ENCODE results near the gene GLDC. TPM values are rescaled to one million over a fixed set of nuclear protein-coding genes. Genes with fewer than 3 reads are reported as not detected.
"Not testable (repeated sequence)": the region's sequence is repeated elsewhere in the genome, so short reads cannot be mapped to it uniquely, and the experiment has no call there.

The GLDC gene
- polyA plus RNA-seq, 3 donors = 21.4 to 24.1 (median 22.2) TPM

DNA sequence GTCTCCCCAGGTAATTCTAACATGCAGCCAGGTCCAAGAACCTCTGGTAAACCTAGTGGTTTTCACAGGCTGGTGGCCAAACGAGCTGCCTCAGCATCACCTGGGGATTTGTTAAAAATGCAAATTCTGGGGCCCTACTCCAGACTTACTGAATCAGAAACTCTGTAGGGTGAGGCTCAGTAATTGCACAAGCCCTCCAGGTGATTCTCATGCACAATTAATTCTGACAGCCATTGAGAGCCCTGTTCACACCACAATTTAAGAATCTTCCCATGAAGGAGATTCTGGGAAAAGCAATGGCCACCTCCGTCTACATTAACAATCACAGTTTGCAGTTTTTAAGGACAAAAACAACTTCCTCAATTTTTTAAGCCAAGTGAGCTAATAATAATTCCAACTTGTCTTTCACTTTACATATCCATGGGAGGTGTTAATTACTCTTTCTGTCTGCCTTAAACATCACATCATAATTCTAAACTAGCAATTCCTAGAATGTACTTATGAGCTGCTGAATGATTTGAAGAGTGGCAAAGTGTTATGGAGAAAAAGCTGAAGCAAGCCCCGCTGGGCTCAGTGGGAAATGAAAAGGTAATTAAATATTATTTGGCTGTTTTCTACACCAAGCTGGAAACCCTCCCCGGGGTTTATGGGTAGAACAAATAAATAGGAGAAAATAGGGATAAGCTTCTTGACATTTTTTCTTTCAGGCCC is 70.0 kb downstream of the GLDC start:
- DNase-seq (ENCODE audit: low read depth in 3 of 3, low spot score in 2 of 3) = no peak

DNA sequence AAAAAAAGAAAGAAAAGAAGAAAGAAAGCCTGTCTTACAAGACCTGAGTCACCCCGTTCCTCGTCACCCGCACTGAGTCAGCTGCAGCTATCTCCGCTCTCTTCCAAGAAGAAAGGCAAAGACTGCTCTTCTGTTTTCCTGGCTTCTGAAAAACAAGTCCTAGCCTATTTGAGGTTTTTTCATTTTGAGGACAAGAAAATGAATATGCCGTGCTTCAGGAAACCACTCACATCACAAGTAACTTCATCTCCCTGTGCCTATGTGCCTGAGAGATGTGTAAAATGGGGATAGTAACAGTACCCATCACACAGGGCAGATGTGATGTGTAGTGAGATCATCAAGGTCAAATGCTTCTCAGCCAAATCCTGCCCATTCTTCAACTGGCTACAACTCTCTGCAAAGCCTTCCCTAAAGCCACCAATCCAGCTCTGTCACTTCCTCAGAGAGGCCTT is 78.4 kb downstream of the GLDC start:
- DNase-seq (ENCODE audit: low read depth in 3 of 3, low spot score in 2 of 3) = no peak

DNA sequence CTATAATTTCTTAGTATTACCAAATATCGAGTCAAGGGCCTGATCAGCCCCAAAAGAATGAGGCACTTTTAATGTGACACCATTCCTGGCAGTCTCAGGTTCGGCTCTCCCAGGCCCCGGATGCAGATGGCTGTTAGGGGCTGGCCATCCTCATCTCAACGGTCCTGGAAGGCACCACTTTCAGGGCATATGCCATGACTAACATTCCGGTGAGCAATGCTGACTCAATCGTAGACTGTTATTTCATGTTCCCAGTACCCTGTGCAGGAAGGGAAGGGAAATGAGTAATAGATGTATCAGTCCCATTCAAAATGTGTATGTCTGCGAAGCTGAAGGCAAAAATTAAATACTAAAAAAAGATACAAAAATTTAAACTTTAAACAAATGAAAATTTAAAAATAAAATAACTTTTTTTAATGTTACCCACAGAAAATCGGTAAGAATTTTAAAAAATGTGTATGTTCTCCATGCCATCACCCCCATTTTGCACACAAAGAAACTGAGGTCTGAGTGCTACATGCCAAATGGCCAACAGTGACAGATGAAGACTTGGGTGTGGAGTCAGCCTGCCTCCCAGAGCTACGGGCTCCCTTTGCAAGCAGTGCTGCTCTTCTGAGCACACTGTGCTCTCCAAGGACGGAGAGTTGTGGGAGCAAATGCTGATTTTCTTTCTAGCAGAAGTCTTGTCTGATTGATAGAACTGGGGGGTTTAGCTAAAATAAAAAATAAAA is 79.0 kb downstream of the GLDC start:
- no peak for DNase-seq (ENCODE audit: low read depth in 3 of 3, low spot score in 2 of 3)

DNA sequence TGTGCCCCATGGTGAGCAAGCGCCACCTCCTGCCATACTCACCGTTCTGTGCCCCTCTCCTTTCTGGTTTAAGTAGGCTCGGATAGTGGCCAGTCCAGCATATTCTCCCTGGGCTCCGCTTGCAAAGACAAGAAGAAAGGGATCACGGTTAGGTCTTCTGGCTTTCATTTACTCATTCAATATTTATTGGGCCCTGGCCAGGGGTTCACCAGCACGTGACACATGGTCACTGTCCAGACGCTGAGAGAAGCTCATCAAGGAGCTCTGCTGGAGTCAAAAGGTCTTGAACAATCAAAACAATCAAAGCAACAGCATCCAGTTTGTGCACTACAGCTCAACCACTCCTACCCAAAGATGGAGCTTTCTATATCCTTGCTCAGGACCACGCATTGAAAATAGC is 80.2 kb downstream of the GLDC start:
- DNase-seq (ENCODE audit: low read depth in 3 of 3, low spot score in 2 of 3) = no peak

DNA sequence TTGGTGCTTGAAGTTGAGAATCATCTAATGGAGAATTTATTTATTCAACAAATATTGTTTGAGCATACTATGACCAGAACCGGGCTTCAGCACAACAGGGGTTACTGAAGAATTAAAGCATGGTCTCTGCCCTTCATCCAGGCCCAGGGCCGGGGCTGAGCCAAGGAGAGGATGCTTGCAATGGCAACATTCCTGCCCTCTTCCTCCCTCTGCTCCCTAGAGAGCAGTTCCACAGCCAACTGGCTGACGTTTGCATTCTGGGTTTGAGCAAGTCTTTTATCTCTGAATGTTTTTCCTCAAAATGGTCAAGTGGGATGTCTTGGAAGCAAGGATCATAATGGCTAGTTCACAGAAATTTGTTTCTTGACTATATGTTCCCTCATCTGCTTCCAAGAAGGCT is 80.7 kb downstream of the GLDC start:
- no peak for DNase-seq (ENCODE audit: low read depth in 3 of 3, low spot score in 2 of 3)

DNA sequence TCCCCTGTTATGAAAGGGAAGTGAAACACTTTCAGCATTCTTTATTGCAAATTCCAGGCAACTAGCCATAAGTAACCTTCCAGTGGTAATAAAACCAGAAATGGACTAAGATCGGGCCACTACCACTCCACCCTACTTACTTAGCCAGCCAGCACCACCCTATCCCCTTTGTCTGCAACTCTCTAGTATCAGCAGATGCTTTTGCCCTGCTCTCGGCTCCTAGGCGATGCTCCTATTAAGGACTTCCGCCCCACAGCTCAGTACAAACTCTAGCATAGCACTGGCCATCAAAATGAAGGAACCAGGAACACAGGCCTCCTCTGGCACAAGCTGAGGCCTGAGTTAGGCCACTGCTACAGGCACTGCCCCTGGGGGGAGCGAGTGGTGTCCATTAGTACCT is 81.2 kb downstream of the GLDC start:
- DNase-seq (ENCODE audit: low read depth in 3 of 3, low spot score in 2 of 3) = no peak

DNA sequence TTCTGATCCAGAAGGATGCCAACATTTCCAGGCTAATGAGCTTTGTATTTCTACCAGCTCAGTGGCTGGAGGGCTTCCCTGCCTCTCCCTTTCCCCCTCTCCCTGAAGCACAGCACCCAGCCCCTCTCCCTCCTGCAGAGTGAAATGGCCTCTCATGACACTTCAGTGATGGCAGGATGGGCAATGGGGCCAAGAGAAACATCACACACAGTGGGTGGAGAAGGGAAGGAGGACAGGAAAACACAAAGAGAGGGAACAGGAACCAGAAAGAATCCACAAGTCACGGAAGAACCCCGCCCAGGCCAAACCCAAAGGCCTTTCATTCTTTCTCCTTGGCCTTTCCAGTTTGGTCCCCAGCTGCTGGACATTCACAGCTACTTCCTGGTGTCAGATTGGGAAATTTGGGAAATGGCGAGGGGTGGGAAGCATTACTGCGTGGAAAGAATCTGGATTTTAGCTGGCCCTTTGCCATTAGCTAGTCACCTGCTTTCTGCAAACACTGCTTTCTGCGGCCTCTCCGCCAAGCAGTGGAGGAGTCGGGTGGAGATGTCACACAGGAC is 82.6 kb downstream of the GLDC start:
- no peak for DNase-seq (ENCODE audit: low read depth in 3 of 3, low spot score in 2 of 3)

DNA sequence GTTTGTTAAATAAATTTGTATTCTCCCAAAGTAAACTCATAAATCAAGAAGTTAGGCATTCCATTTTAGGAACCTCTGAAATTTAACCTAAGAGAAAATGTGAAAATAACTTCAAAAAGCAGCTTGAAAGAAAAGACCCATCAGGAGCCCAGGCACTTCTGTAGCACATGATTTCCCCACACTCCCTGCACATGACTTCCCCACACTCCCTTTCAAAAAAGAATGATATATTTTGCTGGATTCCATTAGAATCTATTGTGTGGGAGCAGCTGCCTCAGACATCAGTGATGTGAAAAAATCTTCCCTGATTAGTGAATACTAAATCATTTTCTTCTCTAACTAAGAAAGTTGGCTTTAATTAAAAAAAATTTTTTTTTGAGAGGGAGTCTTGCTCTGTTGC is 83.3 kb downstream of the GLDC start:
- no peak for DNase-seq (ENCODE audit: low read depth in 3 of 3, low spot score in 2 of 3)

DNA sequence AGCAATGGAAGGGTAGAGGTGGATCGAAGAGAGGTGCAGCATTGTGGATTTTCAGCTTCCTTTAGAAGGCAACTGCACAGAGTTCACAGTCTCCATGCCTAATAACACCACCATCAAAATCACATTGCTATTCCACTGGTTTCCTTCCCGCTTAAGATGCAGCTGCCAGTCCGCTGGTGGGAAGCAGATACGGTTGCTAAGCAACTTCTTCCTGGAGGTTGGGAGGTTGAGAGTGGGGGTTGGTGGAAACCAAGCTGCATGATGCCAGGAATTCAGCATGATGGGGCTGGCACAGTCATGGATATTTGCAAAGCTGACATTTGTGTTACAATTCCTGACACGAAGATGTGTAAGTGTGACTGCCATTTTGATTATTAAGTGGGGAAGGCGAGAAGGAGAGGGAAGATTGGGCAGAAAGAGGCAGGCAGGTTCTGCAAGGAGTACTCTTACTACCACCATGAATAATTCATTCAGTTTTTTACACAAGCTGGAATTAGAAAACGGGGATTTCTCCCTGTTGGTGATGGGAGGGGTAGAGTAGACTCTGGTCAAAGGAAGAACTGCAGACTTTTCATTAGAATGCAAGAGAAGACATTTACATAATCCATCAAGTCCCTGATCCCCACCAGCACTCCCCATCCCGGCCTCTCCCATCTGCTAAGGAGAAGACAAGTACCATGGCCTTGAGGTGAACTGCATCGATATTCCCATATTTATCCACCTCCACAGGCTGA is 87.5 kb downstream of the GLDC start:
- no peak for DNase-seq (ENCODE audit: low read depth in 3 of 3, low spot score in 2 of 3)

DNA sequence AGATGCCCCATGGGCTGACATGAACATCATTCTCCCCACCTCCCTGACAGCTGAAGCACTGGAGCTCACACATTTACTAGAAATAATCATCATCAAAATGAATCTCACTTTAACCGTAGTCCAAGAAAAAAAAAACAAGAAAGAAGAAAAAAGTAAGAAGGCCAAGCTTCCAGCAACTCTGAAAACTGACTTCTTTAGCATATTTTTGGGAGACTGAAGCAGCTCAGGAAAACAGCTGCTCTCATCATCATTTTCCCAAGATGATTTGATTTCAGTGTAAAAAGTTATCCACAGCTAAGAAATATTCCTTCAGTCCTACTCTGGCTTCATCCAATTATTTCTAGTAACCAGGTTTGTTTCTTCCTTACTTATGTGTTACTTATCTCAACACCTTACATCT is 91.7 kb downstream of the GLDC start:
- DNase-seq (ENCODE audit: low read depth in 3 of 3, low spot score in 2 of 3) = no peak

DNA sequence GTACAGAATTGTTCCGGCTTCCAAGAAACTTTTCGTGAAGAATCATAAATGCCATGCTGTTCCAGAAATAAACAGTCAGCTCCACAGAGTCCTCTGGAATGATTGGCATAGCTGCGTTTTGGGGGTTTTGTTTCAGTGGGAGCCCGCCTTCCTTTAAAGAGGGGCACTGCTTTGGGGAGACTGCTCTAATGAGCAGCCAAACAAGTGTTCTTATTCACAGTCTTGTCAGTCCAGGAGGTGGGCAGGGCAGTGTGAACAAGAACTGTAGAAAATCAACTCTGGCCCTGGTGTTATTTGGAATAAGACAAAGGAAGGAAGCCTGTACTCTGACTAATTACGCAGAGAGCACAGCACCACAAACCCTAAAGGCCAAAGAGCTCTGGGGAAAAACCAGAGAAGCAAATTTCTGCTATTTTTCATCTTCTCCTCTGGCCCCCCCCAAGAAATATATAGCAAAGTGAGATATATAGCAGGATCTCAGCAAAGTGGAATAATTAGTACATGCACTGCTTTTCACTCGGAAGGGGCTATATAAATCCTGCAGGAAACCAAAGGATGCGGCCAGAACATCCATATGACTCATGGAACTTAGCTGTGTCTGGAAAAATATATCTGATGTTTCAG is 92.9 kb downstream of the GLDC start:
- DNase-seq (ENCODE audit: low read depth in 3 of 3, low spot score in 2 of 3) = no peak

DNA sequence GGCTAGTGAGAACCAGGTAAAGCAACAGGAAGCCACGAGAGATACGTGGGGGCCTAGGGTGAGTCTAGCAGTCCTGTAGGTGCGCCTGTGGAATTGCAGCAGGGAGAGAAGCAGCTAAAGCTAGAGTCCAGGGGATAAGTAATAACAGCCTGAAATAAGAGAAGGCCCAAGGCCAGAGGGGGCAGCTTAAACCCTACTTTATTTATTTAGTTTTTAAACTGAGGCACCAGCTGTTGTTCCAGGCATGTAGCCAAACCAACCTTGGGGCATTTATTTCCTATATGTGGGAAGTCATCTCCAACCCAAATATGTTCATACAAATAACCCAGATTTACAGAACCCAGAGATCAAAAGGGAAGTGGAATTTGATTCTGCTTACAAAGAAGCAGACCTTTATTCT is 93.5 kb downstream of the GLDC start:
- DNase-seq (ENCODE audit: low read depth in 3 of 3, low spot score in 2 of 3) = no peak

DNA sequence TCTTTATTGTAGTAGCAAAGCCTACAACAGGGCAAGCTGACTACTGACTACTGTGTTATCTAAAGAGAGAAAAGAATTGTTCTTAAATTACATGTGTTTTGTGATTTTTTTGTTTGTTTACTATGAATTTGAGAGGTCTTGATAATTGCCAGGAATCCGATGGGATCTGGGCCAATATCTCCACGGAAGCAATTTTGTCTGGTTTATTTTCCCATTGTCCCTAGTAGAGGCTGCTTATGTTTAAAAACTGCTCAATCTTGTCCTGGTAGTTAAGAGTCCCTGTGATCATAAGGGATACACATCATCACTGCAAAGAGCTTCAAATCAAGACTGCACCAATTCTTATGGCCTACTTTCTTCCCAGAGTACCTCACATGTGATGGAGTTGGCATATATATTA is 94.4 kb downstream of the GLDC start:
- no peak for DNase-seq (ENCODE audit: low read depth in 3 of 3, low spot score in 2 of 3)

DNA sequence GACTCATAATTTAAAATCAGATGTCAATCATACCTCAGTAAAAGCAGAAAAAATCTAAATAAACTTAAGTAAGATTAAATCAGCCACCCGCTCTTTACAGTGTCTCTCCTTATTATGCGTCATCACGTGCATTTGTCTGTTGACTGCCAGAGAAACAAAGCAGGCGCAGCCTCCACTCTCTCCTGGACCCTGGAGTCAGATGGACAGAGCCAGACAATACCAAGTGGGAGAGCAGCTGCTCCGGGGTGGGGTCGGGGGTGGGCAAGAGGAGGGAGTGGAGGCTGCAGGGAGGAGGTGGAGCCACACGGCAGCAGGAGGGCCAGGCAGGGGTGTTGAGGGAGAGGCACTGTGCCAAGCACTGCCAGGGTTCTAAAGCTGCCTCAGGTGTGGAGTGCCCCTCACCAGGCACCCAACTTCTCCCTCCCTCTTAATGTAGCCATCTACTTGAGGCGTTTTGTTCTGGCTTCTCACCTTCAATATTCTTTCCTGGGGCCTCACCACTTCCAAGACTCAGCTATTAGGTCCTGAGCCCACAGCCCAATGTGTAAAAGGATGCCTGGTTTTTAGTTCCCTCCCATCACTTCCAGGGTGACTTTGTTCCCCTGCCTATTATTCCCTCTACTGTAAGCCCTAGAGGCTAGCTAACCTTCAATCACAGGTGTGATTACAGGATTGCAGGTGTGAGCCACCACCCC is 96.3 kb downstream of the GLDC start:
- DNase-seq (ENCODE audit: low read depth in 3 of 3, low spot score in 2 of 3) = no peak

DNA sequence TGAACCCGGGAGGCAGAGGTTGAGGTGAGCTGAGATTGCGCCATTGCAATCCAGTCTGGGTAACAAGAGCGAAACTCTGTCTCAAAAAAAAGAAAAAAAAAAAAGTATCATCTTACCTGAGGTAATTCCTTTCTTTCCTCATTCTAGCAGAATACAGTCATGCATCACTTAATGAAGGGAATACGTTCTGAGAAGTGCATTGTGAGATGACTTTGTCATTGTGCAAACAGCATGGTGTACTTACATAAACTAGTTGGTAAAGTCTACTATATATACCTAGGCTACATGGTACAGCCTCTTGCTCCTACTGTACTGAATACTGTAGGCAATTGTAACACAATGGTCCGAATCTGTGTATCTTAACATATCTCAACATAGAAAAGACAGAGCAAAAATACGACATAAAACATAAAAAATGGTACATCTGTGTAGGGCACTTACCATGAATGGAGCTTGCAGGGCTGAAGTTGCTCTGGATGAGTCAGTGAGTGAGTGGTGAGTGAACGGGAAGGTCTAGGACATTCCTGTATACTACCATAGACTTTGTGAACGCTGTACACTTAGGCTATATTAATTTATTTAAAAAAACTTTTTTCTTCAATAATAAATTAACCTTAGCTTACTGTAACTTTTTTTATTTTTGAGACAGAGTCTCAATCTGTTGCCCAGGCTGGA is 100.4 kb downstream of the GLDC start:
- no peak for DNase-seq (ENCODE audit: low read depth in 3 of 3, low spot score in 2 of 3)

DNA sequence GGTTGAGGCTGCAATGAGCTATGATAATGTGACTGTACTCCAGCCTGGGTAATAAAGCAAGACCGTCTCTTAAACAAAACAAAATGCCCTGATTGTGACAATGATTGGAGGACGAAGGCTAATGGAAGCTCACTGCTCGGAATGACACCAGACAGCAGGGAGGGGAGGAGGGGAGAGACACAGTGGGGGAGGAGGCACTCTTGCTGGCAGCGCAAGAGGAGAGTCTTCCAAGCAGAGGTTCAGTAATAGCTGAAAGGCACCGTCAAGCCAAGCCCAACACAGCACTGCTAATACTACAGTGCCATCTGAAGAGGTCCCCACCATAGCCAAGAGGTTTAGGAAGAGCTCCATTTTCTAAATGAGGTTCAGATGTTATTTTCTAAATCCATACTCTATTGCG is 102.3 kb downstream of the GLDC start:
- DNase-seq (ENCODE audit: low read depth in 3 of 3, low spot score in 2 of 3) = no peak

DNA sequence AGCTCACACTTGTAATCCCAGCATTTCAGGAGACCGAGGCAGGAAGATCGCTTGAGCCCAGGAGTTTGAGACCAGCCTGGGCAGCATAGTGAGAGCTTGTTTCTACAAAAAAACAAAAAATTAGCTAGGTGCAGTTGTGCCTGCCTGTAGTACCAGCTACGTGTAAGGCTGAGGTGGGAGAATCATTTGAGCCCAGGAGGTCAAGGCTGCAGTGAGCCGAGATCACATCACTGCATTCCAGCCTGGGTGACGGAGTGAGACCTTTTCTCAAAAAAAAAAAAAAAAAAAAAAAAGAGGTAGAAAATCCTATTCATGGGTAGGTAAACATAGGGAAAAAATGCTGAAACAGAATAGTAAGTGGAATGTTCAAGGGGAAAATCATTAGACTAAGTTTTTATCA is 102.9 kb downstream of the GLDC start:
- not testable (repeated sequence) for DNase-seq (ENCODE audit: low read depth in 3 of 3, low spot score in 2 of 3)

DNA sequence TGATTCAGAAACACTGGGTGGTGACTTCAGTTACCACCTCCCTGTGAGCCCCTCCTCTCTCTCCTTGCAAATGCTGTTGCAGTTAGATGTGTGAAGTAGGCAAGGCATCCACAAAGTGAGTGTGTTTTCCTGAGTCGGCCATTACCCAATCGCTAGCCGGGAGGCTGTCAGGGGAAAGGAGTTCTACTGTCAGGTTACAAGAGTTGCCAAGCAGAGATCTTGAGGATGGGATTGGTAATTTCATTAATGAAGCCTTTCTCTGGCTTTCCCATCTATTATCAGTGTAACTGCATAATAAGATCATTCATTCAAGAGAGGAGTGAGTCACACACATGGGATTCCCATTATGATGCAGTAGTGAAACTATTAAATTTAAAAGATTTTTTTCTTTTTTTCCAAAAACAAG is 106.9 kb downstream of the GLDC start:
- DNase-seq (ENCODE audit: low read depth in 3 of 3, low spot score in 2 of 3) = no peak

DNA sequence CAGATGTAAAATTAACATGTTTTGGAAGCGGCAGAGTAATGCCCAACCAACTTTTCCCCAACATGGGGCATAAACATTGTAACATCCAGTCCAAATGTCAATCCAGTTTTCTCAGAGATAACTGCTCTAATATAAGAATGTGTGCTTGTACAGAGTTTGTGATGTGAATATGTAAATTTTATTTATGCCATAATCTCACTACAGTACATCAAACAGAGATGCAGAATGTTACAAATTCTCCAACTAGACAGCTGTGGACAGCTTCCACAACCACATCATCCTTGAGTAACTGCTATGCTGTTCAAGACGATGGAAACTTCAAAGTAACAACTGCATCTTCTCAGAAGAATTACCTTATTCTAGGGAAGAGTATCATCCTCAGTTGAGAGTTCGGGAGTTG is 109.9 kb downstream of the GLDC start:
- no peak for DNase-seq (ENCODE audit: low read depth in 3 of 3, low spot score in 2 of 3)
